Stimulated activated CD4-positive, alpha-beta T cell treated with anti-CD3 and anti-CD28 coated beads, Interleukin-1b, Interleukin-23, amount 100 ng/mL, for 24 hours (primary cell): ENCODE measurements around the gene DAAM1.

Experiments
- DNase-seq, 4 experiments: peaks; one replicate each; pipeline ENCODE4 v3.0.0-alpha.2; 2020; ENCODE audit warnings: low read depth in 4 of 4, low spot score in 1 of 4

Gene DAAM1

DNA sequence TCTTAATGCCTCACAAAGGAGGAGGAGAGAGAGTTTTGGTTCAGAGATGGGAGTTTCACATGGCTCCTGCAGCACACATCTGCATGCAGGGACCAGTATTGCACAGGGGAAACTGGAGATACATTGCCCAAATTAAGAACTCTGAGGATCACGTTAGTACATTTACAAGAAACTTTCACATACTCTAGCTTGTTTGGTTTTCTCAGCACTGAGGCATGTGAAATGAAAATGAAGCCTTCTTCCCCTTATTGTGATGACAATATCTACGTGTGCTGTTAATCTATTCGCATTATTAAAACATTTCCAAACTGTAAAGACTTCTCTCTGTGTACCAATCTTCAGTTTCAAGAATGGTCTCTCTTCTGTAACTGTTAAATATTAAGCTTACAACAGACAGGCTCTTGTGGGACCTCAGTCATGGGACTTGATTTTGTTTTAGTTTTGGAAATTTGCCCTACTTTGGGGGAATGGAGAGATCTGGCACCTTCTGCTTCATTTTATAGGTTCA, 124.7 kb downstream of the DAAM1 start:
- no peak for DNase-seq

DNA sequence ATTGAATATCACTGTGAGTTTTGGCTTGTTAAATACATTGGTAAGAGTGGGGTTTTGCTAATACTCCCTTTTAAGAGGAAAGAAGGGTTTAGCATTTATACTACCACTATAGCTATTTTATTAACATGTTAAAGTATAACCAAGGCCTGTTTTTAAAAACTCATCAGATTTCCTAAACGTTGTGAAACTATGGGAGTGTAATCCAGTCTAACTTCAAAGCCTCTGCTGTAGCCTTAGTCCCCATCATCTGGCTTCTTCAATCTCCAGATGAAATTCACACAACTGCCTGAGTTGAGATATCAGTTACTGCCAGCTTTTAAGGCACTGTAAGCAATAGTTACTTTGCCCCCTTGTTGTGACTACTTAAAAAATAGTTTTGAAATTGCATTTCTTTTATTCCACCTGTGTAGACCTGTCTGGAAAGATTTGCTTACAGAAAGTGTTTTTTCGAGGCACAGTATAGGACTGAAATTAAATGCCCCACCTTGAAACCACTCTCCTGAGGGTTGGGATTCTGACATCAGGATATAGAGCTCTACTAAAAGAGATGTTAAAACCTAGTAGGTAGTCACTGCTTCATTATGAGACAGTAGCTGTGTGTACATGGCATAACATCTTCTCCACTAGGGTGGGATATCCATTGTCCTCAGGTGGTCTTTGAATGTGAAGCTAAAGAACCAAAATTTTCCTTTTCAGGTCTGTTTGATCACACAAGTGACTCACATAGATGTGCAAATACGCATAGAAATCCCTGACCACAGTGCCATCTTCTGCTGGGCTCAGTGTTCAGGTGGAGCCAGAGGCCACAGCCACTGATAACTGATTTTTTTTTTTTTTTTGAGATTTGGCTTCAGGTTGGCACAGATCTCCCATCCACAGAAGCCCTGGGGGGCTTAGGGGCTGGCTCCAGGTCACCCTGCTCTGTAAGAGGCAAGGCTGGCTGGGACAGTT, 125.5 kb downstream of the DAAM1 start:
- no peak for DNase-seq

GRCh38 chr14:59314953-59315599, 126.6 kb downstream of the DAAM1 start:
- DNase-seq, result no peak

- DNase-seq, result no peak
Measured at GRCh38 chr14:59316151-59316830, 127.8 kb downstream of the DAAM1 start.

DNA sequence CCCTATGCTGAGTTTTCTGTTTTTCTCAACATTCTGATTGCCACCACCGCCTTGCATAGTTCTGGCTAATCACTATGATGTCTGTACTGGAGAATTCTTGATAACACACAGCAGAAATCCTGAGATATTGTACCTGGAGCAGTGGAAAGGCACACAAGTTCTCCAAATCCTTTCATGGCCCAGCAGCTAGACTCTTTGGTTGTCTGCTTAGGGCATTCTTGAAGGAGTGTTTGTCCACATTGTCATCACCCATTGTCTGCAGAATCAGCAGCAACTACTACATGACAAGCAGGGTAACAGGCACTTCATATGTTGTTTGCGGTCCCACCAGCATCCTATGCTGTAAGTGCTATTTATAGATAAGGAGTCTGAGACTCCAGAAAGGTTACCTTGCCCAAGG, 128.9 kb downstream of the DAAM1 start:
- no peak for DNase-seq

- no peak for DNase-seq
Measured at GRCh38 chr14:59317798-59318505, 129.5 kb downstream of the DAAM1 start.

GRCh38 chr14:59318908-59319307, 130.4 kb downstream of the DAAM1 start:
- no peak for DNase-seq

GRCh38 chr14:59320361-59320760, 131.9 kb downstream of the DAAM1 start:
- DNase-seq, result no peak

- no peak for DNase-seq
Measured at GRCh38 chr14:59320763-59321625, 132.5 kb downstream of the DAAM1 start.

DNA sequence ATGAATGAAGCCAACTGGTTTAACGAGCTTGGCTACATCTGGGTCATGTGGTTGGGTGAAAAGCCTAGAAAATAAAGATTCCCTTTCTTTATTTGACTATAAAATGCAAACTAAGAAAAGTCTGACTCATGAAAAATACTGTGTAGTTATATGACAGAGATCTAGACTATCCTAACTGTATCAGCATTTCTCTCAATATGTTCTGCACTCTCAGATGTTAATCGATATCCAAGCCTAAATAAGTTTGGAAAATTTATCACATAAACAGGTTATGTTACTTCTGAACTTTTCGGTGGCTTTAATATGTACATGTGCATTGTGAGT, 133.1 kb downstream of the DAAM1 start:
- DNase-seq, result no peak

DNA sequence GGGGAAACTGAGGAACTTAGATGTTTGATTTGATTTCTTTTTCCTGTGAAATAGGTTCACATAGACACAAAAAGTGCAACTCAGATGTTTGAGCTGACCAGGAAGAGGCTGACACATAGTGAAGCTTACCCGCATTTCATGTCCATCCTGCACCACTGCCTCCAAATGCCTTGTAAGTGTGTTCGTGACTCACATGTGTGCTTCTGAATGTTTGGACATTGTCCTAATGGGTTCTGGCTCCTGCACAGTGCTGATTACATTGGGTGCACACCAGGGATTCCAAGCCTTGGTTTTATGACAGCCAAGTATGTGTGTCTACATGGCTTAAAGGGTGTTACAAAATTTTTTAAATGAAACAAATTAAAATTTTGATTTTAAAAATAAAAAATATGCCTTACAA, 137.4 kb downstream of the DAAM1 start:
- no peak for DNase-seq

DNA sequence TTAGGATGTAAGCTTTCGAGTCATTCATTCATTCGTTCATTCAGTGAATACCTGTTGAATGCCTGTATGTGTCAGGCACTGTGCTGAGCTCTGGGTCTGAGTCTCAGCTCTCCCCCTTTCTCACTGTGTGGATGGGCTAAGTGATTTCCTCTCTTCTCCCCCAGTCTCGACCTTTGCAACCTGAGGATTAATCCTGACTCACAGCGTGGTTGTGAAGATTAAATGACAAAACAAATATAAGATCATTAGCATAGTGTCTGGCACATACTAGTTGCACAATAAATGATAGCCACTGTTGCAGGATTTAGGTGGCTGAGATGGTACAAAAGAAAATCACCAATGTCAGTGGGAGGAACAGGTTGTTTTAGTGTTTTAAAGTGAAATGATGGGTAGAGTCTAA, 140.0 kb downstream of the DAAM1 start:
- no peak for DNase-seq

- no peak for DNase-seq
Measured at GRCh38 chr14:59330455-59330854, 142.0 kb downstream of the DAAM1 start.

DNA sequence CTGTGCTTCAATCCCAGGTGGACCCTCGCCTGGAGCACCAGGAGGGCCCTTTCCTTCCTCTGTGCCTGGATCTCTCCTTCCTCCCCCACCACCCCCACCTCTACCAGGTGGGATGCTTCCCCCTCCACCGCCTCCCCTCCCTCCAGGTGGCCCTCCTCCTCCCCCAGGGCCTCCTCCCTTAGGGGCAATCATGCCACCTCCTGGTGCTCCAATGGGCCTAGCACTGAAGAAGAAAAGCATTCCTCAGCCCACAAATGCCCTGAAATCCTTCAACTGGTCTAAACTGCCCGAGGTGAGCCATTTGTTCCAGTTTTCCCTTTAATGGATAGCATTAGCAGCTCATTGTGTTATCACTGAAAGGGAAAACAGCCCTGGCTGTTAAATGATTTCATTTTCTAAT, 142.8 kb downstream of the DAAM1 start:
- no peak for DNase-seq

GRCh38 chr14:59332727-59333126, 144.3 kb downstream of the DAAM1 start:
- no peak for DNase-seq

DNA sequence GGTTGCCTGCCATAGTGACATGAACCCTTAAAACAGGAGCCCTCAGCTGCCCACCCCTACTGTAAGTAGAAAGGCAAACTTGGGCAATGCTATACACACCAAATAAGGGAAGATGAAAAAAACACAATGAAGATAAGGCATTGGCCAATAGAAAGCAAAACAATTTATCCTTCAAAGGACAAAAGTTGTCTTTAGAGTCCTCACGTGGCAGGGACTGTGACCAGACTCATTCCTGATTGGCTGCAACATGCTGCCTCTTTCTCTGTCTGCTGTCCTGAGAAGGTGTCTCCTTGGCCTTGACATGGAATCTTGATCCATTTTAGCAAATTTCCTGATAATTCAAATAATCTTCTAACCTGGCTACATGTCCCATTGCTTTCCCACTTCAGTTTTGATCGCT, 144.8 kb downstream of the DAAM1 start:
- no peak for DNase-seq

GRCh38 chr14:59333668-59334067, 145.2 kb downstream of the DAAM1 start:
- DNase-seq, result no peak

DNA sequence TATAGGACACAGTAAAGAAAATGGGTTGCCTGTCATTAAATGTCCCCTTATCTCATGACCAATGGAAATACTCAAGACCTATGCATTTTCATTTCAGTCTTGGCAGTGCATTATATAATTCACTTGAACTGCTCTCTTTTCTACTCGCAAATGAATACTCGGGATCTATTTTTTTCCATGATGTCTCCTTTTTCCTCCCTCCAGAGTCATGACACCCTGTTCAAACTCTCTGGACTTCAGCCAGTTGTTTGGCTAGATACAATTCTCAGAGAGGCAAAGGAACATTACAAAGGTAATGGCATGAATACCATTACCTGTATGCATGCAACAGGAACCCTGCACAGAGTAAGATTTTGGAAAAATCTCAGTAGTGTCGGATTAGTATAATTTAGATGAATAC, 145.8 kb downstream of the DAAM1 start:
- no peak for DNase-seq

DNA sequence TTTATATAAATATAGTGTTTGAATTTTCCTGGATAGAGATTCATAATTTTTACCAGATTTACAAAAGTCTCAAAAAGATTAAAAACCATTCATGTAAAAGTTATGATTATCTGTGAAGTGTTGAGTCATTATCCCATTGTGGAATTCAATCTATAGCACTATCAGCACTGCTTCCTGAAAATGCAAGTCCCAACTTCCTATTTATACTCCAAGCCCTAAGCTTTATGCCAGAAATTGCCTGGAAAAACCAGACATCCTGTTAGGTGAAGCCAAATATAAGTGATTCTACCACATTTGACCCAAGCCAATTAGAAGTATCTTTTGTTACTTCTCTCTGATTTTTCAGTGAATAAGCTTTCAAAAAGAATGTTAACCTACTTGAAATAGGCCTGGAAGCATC, 147.6 kb downstream of the DAAM1 start:
- no peak for DNase-seq

DNA sequence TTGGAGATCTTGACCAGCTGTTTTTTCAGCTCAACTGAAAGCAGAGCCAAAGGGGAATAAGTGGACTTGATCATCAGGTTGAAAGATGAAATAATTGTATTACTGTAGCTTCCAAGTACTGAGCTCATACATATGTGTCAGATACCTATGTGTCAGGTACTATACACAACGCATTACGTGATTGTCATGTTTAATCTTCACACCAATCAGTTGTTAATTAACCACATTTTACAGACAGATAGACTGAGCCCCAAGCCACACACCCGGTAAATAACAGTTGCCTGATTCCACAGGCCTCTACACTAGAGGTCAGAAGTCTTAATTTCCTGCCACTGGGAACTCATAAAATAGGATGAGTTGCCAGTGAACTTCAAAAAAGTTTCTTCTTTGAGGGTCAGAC, 148.2 kb downstream of the DAAM1 start:
- no peak for DNase-seq
